GM19025 (cell line): Measurements from ENCODE around the gene AHSG.

Experiments used
- ATAC-seq: cut with Tn5 transposase; IDR thresholded peaks from one replicate; pipeline ENCODE4 v1.9.1; 2021; ENCODE audit warnings: mild to moderate bottlenecking, low read depth, moderate library complexity; ENCODE audit not compliant: unreplicated experiment

Gene AHSG

GRCh38 chr3:186590580-186591295 is 22.1 kb upstream of the AHSG start:
- no peak for ATAC-seq

- no peak for ATAC-seq
Observed at GRCh38 chr3:186592682-186593081, 20.2 kb upstream of the AHSG start.

DNA sequence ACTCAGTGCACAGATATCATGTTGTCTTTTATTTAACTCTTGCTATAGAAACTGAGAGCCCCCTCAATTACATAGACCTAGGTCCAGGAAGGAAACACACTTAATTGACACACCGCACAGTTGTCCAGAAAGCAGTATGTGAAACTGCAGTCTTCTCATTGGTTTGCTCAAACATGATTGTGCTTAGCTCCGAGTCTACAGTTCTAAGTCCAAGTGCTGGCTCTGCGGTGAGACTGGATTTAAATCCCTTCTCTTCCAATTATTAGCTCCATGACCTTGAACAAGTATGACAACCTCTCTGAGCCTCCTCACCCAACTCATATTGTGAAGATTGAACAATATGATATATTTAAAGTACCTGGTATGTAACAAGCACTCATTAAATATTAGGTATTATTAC is 19.0 kb upstream of the AHSG start:
- no peak for ATAC-seq

DNA sequence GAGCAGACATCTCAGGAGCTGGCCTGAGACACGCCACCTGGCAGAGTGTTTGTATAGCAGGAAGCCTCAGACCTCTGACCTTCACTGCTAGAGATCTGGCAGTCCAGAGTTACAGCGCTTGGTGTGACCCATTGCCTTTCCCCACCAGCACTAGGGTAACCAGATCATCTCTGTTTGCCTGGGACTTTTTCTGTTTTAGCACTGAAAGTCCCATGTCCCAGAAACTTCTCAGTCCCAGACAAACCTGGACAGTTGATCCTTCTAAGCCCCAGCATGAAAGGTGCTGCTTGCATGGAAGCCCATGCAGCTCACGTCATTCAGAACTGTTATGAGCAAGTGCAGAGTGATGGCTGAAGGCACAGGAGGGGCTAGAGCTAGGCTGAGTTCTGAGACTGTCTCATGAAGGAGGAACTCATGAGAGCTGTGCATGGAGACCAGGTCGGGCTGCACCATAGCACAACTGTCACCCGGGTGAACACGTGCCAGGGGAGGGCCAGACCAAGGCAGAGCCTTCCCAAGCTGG is 18.2 kb upstream of the AHSG start:
- ATAC-seq: no peak

DNA sequence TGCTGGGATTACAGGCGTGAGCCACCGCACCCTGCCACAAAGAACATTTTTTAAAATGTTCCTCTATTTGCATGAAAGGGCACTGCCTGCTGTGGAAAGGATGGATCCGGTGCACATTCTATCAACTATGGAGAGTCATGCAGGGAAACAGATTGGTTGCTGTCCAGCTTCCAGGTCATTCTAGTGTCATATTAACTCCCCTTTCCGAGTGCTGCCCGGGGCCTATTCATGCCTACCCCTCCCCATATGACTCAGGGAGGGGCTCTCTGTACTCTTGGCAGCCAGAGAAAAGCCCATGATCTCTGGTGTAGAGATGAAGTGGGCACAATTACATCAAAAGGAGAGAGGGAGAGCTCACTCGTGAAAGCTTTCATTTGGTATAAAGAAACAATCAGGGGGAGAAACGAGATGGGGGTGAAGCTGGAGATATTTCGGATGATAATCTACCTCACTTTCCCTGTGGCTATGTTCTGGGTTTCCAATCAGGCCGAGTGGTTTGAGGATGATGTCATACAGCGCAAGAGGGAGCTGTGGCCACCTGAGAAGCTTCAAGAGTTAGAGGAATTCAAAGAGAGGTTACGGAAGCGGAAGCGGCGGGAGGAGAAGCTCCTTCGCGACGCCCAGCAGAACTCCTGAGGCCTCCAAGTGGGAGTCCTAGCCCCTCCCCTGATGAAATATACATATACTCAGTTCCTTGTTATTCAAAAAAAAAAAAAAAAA is 16.1 kb upstream of the AHSG start:
- no peak for ATAC-seq

DNA sequence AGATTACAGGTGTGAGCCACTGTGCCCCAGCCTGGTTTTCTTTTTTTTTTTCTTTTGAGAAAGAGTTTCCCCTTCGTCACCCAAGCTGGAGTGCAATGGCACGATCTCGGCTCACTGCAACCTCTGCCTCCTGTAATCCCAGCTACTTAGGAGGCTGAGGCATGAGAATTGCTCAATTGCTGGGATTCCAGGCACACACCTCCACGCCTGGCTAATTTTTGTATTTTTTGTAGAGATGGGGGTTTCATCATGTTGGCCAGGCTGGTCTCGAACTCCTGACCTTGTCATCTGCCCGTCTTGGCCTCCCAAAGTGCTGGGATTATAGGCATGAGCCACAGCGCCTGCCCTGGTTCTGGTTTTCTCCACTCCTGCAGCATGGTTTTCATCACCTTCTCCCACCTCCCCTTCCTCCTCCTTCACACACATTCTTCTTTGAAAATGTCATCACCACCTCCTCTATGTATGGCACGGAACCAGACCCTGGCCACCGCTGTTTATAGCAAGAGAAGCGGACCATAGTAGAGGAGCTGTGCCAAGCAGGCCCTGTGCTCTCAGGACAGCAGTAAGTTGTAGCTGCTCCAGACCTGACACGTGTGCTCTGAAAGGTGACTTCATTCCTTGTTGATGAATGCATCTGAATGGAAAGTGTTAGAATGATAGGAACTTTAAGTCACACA is 14.6 kb upstream of the AHSG start:
- no peak for ATAC-seq

GRCh38 chr3:186598794-186599141 is 14.1 kb upstream of the AHSG start:
- no peak for ATAC-seq

DNA sequence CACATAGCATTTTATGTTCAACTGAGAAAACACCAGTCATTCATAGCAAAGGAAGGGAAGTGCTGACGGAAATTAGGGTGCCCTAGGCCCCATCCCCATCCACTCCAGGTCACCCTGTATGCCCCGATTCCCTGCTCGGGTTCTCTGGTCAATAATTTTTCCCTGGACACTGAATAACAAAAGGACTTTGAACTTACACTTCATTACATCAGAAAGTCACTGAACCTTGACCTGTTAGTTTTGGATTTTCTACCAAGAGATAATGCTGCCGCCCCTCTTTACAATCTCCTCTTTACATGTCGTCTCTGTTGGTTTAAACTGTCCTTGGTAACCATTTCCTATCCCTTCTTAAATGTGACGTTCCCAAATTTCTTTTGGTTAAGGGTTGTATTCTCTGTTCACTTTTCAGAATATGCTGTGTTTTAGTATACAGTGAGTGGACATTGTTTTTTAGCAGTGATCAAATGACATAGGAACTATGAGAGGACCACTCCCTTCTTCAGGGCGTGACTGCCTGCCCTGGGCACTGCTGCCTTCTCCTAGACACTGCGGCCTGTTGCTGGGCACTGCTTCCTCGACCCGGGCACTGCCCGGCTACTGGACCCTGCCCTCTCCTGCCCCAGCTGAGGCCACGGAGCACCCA is 13.6 kb upstream of the AHSG start:
- no peak for ATAC-seq

GRCh38 chr3:186599785-186600166 is 13.1 kb upstream of the AHSG start:
- ATAC-seq: no peak

DNA sequence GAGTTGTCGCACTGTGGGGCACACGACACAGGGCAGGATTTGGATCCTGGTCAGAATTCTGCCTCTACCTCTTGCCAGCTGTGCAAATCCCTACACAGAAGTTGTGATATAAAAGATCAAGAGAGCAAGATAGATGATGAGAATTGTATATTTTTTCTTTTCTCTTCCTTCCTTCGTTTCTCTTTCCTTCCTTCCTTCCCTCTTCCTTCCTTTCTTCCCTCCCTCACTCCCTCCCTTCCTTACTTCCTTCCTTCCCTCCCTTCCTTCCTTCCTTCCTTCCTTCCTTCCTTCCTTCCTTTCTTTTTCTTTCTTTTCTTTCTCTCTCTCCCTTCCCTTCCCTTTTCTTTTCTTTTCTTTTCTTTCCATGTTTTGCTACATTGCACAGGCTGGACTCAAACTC is 12.0 kb upstream of the AHSG start:
- no peak for ATAC-seq

DNA sequence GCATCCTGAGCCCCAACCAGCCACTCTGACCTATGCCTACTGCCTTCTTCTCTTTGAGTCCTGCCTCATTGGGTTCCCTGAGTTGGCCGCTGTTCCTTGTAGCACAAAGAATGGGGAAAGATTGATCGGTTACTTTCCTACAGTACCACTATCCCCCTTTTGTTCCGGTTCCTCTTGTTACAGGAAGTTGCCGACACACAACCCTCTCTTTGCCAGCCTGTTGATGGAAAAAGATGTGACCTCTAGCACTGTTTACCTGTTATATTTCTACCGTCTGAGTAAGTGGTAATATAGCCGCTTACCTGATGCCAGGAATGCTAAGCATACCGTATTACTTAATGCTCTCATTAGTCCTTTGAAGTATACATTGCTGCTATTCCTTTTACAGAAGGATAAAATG is 9.7 kb upstream of the AHSG start:
- no peak for ATAC-seq

DNA sequence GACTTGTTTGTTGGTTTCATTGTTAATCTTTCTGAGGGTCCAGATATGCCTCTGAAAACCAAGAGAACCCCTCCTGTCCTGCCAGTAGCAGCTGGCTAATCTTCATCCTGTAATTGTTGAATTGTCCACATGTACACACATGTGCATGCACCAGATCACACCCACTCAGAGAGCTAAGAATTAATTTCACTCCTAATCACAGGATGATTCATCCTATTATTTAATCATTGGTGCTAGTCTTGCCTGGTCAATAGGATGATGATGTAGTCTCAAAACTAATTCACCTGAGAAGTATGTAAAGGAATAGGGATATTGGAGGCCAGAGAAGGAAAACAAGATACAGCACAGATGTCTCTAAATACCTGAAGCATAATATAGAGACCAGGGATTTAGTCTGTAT is 7.8 kb upstream of the AHSG start:
- ATAC-seq: no peak

- no peak for ATAC-seq
Observed at GRCh38 chr3:186605561-186606545, 7.0 kb upstream of the AHSG start.

GRCh38 chr3:186608624-186609215 is 4.1 kb upstream of the AHSG start:
- no peak for ATAC-seq

DNA sequence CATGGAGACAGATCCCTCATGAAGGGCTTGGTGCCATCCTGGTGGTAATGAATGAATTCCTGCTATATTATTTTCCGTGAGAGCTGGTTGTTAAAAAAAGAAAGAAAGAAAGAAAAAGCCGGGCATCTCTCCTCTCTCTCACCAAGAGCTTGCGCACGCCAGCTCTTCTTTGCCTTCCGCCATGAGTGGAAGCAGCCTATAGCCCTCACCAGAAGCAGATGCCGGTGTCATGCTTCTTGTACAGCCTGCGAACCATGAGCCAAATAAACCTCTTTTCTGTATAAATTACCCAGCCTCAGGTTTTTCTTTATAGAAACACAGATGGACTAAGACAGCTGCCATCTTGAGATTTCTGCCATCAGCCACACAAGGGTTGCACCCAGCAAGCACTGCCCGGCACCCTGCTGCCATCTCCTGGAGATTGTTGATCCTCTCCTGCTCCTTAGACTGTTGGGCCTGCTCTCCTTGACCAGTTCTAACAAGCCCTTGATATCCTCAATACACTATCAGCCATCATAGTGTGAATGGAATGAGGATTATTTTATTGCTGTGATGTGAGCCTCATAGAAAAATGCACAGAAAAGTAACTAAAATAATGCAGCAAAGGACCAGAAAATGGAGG is 3.5 kb upstream of the AHSG start:
- no peak for ATAC-seq

GRCh38 chr3:186612065-186612464 is 795 bp upstream of the AHSG start:
- no peak for ATAC-seq

DNA sequence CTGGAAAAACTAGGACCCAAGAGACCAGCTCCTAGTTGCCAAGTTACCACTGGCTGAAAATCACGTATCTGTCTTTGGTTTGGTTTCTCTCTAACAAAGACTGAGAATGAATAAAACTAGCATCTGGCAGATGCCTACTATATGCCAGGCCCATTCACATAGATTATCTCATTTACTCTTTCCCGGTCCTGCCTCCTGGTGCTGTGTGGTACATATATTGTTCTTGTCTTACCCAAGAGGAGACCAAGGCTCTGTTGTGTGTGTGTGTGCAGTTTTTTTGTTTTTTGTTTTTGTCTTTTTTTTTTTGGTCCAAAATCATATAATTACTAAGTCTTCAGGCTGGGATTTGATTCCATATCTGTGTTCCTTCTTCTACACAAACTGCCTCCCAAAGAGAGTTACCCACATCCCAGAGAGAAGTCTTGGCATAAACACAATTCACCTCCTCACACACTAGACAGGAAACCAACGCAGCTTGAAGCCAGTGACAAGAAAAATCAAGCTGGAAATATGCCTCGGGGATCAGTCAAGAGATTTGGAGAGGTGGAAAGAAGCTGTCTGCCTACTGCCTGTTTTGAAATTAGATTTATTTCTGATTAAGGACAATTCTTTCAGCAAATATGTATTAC is 891 bp downstream of the AHSG start:
- ATAC-seq: no peak

DNA sequence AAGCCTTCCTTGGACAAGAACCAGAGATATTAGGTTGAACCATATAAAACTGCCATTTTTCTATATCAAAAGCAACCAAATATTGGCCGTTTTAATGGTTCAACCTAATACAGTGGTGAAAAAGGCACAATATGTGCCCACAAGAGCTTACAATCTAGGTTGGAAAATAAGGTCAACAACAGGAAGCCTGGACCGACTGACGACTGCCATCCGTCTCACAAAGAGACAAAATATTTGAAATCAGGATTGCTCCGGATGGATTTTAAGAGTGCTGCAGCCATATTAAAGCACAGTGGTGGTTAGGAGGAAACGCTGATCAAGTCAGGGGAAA is 1.4 kb downstream of the AHSG start:
- no peak for ATAC-seq
